GM18498 (cell line): ENCODE results near the gene HS1BP3.
A peak's percentile ranks its signal among the peaks of the same experiment; 100 is the strongest.

Experiments
- ATAC-seq: cut with Tn5 transposase; IDR thresholded peaks from one replicate; pipeline ENCODE4 v1.9.1; 2021; ENCODE audit warnings: mild to moderate bottlenecking, moderate library complexity; ENCODE audit not compliant: unreplicated experiment

HS1BP3 gene

GRCh38 chr2:20664431-20665242 lies 13.7 kb upstream of the HS1BP3 start:
- no peak for ATAC-seq

GRCh38 chr2:20664071-20664390 lies 13.1 kb upstream of the HS1BP3 start:
- ATAC-seq, result no peak

- no peak for ATAC-seq
These were observed 12.5 kb upstream of the HS1BP3 start for GRCh38 chr2:20663196-20664070.

GRCh38 chr2:20662308-20662937 lies 11.5 kb upstream of the HS1BP3 start:
- ATAC-seq, result no peak

GRCh38 chr2:20661421-20662307 lies 10.8 kb upstream of the HS1BP3 start:
- peak; percentile 67 for ATAC-seq

GRCh38 chr2:20660506-20661420 lies 9.9 kb upstream of the HS1BP3 start:
- no peak for ATAC-seq

GRCh38 chr2:20657522-20658235 lies 6.8 kb upstream of the HS1BP3 start:
- no peak for ATAC-seq

GRCh38 chr2:20656561-20656960 lies 5.7 kb upstream of the HS1BP3 start:
- ATAC-seq, result no peak

- no peak for ATAC-seq
These were observed 3.6 kb upstream of the HS1BP3 start for GRCh38 chr2:20654535-20654813.

GRCh38 chr2:20653695-20654534 lies 3.0 kb upstream of the HS1BP3 start:
- ATAC-seq, result no peak

GRCh38 chr2:20652673-20653575 lies 2.0 kb upstream of the HS1BP3 start:
- ATAC-seq, result no peak

- ATAC-seq, result no peak
These were observed 1.2 kb upstream of the HS1BP3 start for GRCh38 chr2:20652141-20652540.

- ATAC-seq, result no peak
These were observed 817 bp upstream of the HS1BP3 start for GRCh38 chr2:20651731-20652099.

- peak; percentile 8 for ATAC-seq
These were observed 463 bp downstream of the HS1BP3 start for GRCh38 chr2:20650393-20650876.

- no peak for ATAC-seq
These were observed 922 bp downstream of the HS1BP3 start for GRCh38 chr2:20649976-20650375.

GRCh38 chr2:20649576-20649975 lies 1.3 kb downstream of the HS1BP3 start:
- ATAC-seq, result no peak

- ATAC-seq, result no peak
These were observed 2.1 kb downstream of the HS1BP3 start for GRCh38 chr2:20648831-20649230.
